ENCODE measurements around the gene NIM1K. TPM values are rescaled to one million over a fixed set of nuclear protein-coding genes. Genes with fewer than 3 reads are reported as not detected.

NIM1K gene
- total RNA-seq (2013; cell fraction: nucleolus; rRNA removed) = 1.1 and 1.4 TPM in 2 replicates
- total RNA-seq (2014; rRNA removed) = 0.96 and 1.3 TPM in 2 replicates
- total RNA-seq (2014; rRNA removed; fragmentation: Illumina TruSeq; extraction: Trizol) = 0.63 and 0.69 TPM in 2 replicates
- 0.69 and 1.0 TPM in 2 replicates for total RNA-seq (2021)
- polyA plus RNA-seq (2011; ENCODE audit: low read depth) = 0.50 TPM
- polyA plus RNA-seq (2011; rRNA removed) = 1.3 and 1.6 TPM in 2 replicates
- polyA plus RNA-seq (2011; cell fraction: cytosol; rRNA removed) = 1.5 and 1.7 TPM in 2 replicates
- 0.99 and 1.3 TPM in 2 replicates for polyA plus RNA-seq (2011; cell fraction: nucleus; rRNA removed)
- 0.76 and 1.0 TPM in 2 replicates for polyA plus RNA-seq (2012)
- polyA plus RNA-seq (2014; fragmentation: Illumina TruSeq; extraction: Trizol) = 0.47 and 0.74 TPM in 2 replicates
- polyA plus RNA-seq (2014; fragmentation: Nextera tagmentation; extraction: Ambion mirVana) = under 1 TPM; 0.27 to 0.35 TPM
- 0.37 and 0.84 TPM in 2 replicates for polyA plus RNA-seq (2014; rRNA removed)
- polyA plus RNA-seq (2016; fragmentation: Nextera tagmentation; extraction: Ambion mirVana) = 1 to 10 TPM in 1 of 2 experiments, under 1 TPM in 1; 0.96 to 1.7 TPM
- 1.5 and 1.9 TPM in 2 replicates for polyA minus RNA-seq (2011; rRNA and poly(A)+ RNA removed)
- 1.2 and 1.6 TPM in 2 replicates for polyA minus RNA-seq (2011; cell fraction: cytosol; rRNA and poly(A)+ RNA removed)
- 1.6 and 2.1 TPM in 2 replicates for polyA minus RNA-seq (2011; cell fraction: nucleus; rRNA and poly(A)+ RNA removed)
- Bru-seq, nascent RNA = percentile 53 among the genes with signal in this experiment
- BruChase-seq, experiment 1, labeled RNA remaining after a 6-hour chase = percentile 50 among the genes with signal in this experiment
- BruChase-seq, experiment 2, labeled RNA remaining after a 2-hour chase = percentile 48 among the genes with signal in this experiment
- long read RNA-seq, experiment 1, partial matches to known transcripts = 1 of 1 reads
- long read RNA-seq, experiment 1, other reads (novel, unspliced or antisense) = 0 of 1 reads
- long read RNA-seq, experiment 2, partial matches to known transcripts = 2 of 2 reads
- long read RNA-seq, experiment 2, other reads (novel, unspliced or antisense) = 0 of 2 reads

- TF ChIP-seq SUPT20H (IDR thresholded peaks at IDR 0.05; ENCODE audit: borderline replicate concordance, control insufficient read depth, low read depth, low read length) (no peak), IKZF2 (IDR thresholded peaks at IDR 0.05) (no peak), IKZF1 (conservative IDR thresholded peaks at IDR 0.05) (peak; percentile 37), FOS (IDR thresholded peaks at IDR 0.05; ENCODE audit: borderline replicate concordance, extremely low read depth, insufficient read length) (no peak), NFYB (IDR thresholded peaks at IDR 0.05; ENCODE audit: insufficient read depth, low read depth, low read length) (peak; percentile 58; the same call in 1 of the 2 replicates), EZH2 (IDR thresholded peaks at IDR 0.05; ENCODE audit: borderline replicate concordance, control insufficient read depth, low read depth, low read length) (no peak), YY1 (IDR thresholded peaks at IDR 0.05; ENCODE audit: low read depth, low read length) (0 out of 2 replicates have a peak, but pooled peaks have one; percentile 7), BMI1 (IDR thresholded peaks at IDR 0.05; ENCODE audit: borderline replicate concordance) (no peak), RBBP5 (conservative IDR thresholded peaks at IDR 0.05) (no peak), PKNOX1 (IDR thresholded peaks at IDR 0.05) (0 out of 2 replicates have a peak, but pooled peaks have one; percentile 4), LARP7 (IDR thresholded peaks at IDR 0.05) (0 out of 2 replicates have a peak, but pooled peaks have one; percentile 26)
- TF ChIP-seq, protein P1, sequence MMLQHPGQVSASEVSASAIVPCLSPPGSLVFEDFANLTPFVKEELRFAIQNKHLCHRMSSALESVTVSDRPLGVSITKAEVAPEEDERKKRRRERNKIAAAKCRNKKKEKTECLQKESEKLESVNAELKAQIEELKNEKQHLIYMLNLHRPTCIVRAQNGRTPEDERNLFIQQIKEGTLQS (IDR thresholded peaks at IDR 0.05; ENCODE audit: borderline replicate concordance, extremely low read depth, low read depth, low read length) = no peak
- Histone ChIP-seq H3K27ac (ENCODE audit: control insufficient read depth, insufficient read depth) (no peak within 1 kb of the TSS; the same call in 1 of the 2 replicates), H3K36me3 (ENCODE audit: control insufficient read depth in 2 of 2, insufficient read depth in 2 of 2, low read length in 1 of 2) (no peaks in the 10 kb centered on the region), H3K9ac (ENCODE audit: control insufficient read depth, insufficient read depth, low read length) (peak within 1 kb of the TSS; percentile 29), H3K9me3 (replicated peaks; ENCODE audit: control insufficient read depth, insufficient read depth, low read length) (no peaks in the 10 kb centered on the region), H3K4me2 (ENCODE audit: control insufficient read depth, insufficient read depth) (peak within 1 kb of the TSS; percentile 100), H3K4me3 (peak within 1 kb of the TSS; percentile 90), H4K20me1 (ENCODE audit: control insufficient read depth, insufficient read depth) (no peaks in the 10 kb centered on the region), H3K4me1 (ENCODE audit: control insufficient read depth, insufficient read depth, low read length) (peaks cover 12% of the 10 kb centered on the region), H3K27me3 (replicated peaks in 1 of 2; ENCODE audit: control insufficient read depth in 2 of 2, insufficient read depth in 2 of 2, low read length in 1 of 2) (no peaks in the 10 kb centered on the region), H2AFZ (ENCODE audit: control insufficient read depth, low read depth, low read length) (peak within 1 kb of the TSS; percentile 47), H3K79me2 (ENCODE audit: control insufficient read depth, insufficient read depth, low read length) (no peaks in the 10 kb centered on the region)
- WGBS (ENCODE audit: insufficient coverage, insufficient replicate concordance, low lambda C conversion rate, missing lambda C conversion rate) = 1% methylated on average over 62 of the region's 64 CpGs
- ATAC-seq (peak; percentile 87), FAIRE-seq (peak; percentile 56), DNase-seq (ENCODE audit: low read depth, low spot score) (no peak)
- ChIA-PET POLR2A (no interaction called here), SMC1A (ENCODE audit: uncharacterized antibody, unreplicated experiment) (interaction anchor here (0.5 to 1.5 kb wide), 3 partner anchors 10 to 119 kb away, joined by 3 read pairs; no protein-coding TSS in a partner anchor), RAD21 (ENCODE audit: unreplicated experiment) (interaction anchor here (0.7 to 0.8 kb wide), 2 partner anchors 12 to 192 kb away, joined by 3 read pairs; no protein-coding TSS in a partner anchor), CTCF (interaction anchor here (1.2 kb wide), 1 partner anchor 197 kb away, joined by 3 read pairs; no protein-coding TSS in a partner anchor)
- in situ Hi-C loops (cut with MboI) (no loop called here), intact Hi-C loops (cut with micrococcal nuclease; ENCODE audit: unreplicated experiment) (loop anchor here (2.0 kb wide), 1 partner anchor 71 kb away; the partner anchor contains the start of gene ZNF131)
- BruUV-seq (replicated peaks) = no TSS peak
These were observed at the start of gene NIM1K for GRCh38 chr5:43191740-43192557. TSS of gene NIM1K (plus strand) at chr5:43192225. CDS start at chr5:43245776, 53,551 bp downstream.
